Astrocyte of the spinal cord (primary cell): ENCODE measurements around the gene APOL1.

ENCODE experiments used
- DNase-seq: peaks from one replicate; pipeline ENCODE4 v3.0.0; 2011; ENCODE audit warnings: low read depth, low spot score
- H3K4me3 ChIP-seq: 2 replicates; pipeline ENCODE4 v1.5.1; 2011; ENCODE audit warnings: low read depth, mild to moderate bottlenecking, low read length, moderate library complexity
- in situ Hi-C: cut with HindIII; loops from 2 replicates; pipeline ENCODE4 v1.10.0; 2017; ENCODE audit warnings: low sequenced_read_pairs
- TF ChIP-seq, protein P1 (sequence below): IDR thresholded peaks from 2 replicates; pipeline ENCODE4 v1.5.1; 2012; ENCODE audit warnings: low read depth, mild to moderate bottlenecking, low read length, inconsistent platforms

The APOL1 gene

DNA sequence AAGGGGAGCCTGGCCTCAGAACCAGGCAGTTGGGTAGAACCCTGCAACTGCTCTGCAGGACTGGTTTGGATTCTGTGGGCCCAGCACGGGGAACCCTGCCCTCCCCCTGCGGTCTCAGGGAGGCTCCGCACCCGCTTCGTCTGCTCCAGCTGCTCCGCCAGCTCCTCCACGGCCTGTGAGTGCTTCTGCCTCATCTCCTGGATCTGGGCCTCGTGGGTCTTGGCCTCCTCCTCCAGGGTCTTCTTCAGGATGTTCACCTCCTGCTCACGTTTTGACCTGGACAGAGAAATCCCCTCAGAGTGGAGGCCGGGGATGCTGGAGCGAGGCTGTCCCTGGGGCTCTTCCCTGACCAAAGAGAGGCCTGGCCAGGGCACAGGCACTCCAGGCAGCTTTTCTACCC is 41.9 kb downstream of the APOL1 start:
- DNase-seq, result no peak
- in situ Hi-C loops, result no loop called here
- H3K4me3 ChIP-seq, result no peak overlapping the region
- TF ChIP-seq, protein P1, sequence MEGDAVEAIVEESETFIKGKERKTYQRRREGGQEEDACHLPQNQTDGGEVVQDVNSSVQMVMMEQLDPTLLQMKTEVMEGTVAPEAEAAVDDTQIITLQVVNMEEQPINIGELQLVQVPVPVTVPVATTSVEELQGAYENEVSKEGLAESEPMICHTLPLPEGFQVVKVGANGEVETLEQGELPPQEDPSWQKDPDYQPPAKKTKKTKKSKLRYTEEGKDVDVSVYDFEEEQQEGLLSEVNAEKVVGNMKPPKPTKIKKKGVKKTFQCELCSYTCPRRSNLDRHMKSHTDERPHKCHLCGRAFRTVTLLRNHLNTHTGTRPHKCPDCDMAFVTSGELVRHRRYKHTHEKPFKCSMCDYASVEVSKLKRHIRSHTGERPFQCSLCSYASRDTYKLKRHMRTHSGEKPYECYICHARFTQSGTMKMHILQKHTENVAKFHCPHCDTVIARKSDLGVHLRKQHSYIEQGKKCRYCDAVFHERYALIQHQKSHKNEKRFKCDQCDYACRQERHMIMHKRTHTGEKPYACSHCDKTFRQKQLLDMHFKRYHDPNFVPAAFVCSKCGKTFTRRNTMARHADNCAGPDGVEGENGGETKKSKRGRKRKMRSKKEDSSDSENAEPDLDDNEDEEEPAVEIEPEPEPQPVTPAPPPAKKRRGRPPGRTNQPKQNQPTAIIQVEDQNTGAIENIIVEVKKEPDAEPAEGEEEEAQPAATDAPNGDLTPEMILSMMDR, result no peak

DNA sequence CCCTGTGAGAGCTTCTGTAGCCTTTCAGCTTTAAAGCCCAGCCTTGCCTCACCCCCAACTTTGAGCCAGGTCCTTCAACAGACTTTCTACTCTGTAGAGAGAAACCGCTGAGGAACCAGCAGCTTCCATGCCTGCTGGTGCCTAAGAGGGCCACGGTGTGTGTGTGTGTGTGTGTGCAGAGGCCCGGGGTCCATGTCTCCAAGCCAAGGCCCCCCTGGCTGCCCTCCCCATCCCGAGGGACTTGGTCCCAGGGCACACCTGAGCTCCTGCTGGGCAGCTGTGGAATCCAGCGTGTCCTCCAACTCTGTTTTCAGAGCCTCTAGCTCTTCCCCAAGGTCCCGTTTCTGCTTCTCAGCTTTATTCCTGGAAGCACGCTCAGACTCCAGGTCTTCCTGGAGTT is 42.3 kb downstream of the APOL1 start:
- in situ Hi-C loops, result no loop called here
- no peak for DNase-seq
- H3K4me3 ChIP-seq, result no peak overlapping the region
- TF ChIP-seq, protein P1, result no peak

DNA sequence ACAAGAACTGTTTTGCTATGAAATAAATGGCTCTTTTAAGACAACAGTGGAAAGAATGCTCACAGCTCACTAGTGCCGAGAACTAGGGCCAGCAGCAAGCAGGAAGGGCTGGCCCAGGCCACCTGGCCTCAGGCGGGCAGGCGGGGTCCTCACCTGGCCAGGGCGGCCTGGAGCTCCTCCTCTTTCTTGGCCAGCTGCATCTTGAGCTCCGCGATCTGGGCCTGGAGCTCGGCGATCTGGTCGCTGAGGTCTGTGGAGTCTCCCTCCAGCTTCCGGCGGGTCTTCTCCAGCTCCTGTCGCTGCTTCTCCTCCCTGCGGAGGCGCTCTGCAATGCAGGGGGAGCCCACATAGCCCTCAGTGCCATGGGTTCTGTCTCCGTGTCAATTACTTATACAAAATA is 43.8 kb downstream of the APOL1 start:
- TF ChIP-seq, protein P1, result no peak
- no peak for DNase-seq
- no peak overlapping the region for H3K4me3 ChIP-seq
- in situ Hi-C loops, result no loop called here

DNA sequence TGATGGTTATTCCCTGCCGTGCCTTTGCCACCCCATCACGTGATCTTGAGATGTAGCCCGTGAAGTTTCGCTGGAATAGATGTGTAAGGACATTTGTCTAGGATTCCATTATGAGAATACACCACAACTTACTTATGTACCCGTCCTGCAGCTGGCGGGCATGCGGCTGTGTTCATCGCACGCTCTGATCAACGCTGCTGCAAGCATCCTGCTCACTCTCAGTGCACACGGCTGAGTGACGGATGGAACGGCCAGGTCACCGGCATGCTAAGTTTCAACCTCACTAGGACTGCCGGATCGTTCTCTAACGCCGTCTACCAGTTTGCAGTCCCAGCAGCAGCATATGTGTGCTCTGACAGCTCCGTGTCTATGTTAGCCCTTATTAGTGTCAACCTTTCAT is 44.6 kb downstream of the APOL1 start:
- in situ Hi-C loops, result no loop called here
- H3K4me3 ChIP-seq, result no peak overlapping the region
- no peak for DNase-seq
- TF ChIP-seq, protein P1, result no peak

DNA sequence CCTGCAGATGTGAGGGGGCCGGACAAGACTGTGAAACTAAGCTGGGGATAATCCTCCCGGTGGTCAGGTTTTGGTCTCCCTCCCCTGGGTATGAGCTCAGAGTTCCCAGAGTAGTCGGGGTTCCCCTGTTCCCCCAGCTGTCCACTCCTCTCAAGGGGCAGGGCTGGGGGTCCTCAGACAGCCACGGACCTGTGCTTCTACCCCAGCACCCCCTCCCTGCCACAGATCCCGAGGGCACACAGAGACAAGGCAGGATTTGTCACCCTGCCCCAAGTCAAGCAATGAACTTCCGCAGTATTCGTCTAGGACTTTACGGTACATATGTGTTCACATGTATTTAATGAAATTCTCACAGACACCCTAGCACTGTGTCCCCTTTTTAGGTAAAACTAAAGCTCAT is 45.2 kb downstream of the APOL1 start:
- no peak overlapping the region for H3K4me3 ChIP-seq
- no peak for DNase-seq
- TF ChIP-seq, protein P1, result no peak
- in situ Hi-C loops, result no loop called here

DNA sequence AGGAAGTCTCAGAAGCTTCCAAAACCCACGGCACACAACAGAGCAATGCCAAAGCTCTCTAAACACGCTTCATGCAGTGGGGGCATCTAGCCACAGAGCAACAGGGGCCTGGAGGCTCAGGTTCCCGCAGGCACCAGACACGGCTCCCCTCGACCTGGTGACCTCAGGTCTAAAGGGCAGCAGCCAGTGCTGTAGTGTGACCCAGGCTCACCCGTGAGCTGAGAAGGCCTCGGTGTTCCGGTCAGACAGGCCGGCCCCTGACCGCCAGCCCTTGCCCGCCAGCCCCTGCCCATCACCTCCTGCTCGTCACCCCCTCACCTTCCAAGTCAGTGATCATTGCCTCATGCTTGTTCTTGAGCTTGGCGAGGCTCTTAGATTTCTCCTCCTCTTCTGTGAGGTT is 45.7 kb downstream of the APOL1 start:
- in situ Hi-C loops, result no loop called here
- DNase-seq, result no peak
- H3K4me3 ChIP-seq, result no peak overlapping the region
- TF ChIP-seq, protein P1, result no peak

DNA sequence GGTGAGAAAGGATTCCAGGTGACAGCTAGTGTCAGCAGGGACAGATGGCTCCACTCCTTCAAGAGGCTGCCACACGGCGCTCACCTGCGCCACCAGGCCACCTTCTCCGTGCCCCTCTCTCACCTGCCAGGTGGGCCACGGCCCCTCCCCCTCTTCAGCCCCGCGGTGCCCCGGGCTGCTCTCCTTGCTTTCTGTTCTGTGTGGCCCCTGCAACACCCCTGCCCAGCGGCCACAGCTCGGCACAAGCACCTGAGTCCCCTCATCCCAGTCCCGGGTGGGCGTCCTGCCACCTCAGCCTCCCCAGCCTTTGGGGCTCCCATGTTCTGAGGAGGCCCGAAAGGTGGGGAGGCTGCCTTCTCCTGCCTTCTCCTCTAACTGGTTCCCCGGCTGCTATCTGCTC is 46.4 kb downstream of the APOL1 start:
- in situ Hi-C loops, result no loop called here

More for the DNA sequence above, 46.4 kb downstream of the APOL1 start:
- no peak for DNase-seq
- TF ChIP-seq, protein P1, result no peak
- H3K4me3 ChIP-seq, result no peak overlapping the region
